Measurements from ENCODE around the gene MARCO. TPM values are rescaled to one million over a fixed set of nuclear protein-coding genes. Genes with fewer than 3 reads are reported as not detected.

The MARCO gene
- total RNA-seq, 1 experiment from 2014 or later: 0.26 TPM

DNA sequence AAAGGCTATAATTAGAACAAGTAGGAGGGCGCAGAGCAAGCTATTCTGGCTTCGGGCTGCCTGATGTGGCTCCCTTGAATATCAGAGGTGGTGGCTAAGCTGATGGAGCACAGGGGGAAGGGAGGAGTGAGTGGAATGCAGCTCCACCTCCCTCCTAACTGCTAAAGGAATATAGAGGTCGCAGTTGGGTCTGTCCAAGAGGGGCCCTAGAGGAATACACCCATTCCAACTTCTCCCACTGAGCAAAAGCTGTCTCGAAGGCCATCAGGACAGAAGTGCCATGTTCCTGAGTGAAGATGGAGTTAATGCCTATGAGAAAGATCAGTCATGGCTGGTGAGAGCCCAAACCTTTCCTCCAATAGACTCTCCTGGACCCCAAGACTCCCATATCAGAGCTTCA, 32.8 kb upstream of the MARCO start:
- DNase-seq (ENCODE audit: low read depth, low spot score): no peak
- Histone ChIP-seq H3K27me3 (ENCODE audit: control insufficient read depth, insufficient read depth, low read length) (peaks cover 4% of the 10 kb centered on the region), H3K4me1 (ENCODE audit: control insufficient read depth, insufficient read depth, low read length) (no peaks in the 10 kb centered on the region), H3K4me3 (ENCODE audit: low read depth in 2 of 2, low read length in 2 of 2) (no peak overlapping the region), H3K36me3 (ENCODE audit: control insufficient read depth, insufficient read depth, low read length) (no peaks in the 10 kb centered on the region), H3K27ac (ENCODE audit: low read length) (no peak overlapping the region), H3K9me3 (ENCODE audit: control insufficient read depth, insufficient read depth, low read depth, low read length) (no peaks in the 10 kb centered on the region)
- in situ Hi-C loops (cut with HindIII; ENCODE audit: low pct_unique_long_range_greater_than_20kb, low sequenced_read_pairs): no loop called here
- ChIA-PET POLR2A (no interaction called here), CTCF (no interaction called here)
- ATAC-seq: no peak
- BruUV-seq (replicated peaks): no TSS peak
- TF ChIP-seq POLR2AphosphoS5 (IDR thresholded peaks at IDR 0.05; ENCODE audit: low read depth, low read length): no peak
- TF ChIP-seq TCF7L2 (IDR thresholded peaks at IDR 0.05; ENCODE audit: low read depth, low read length): no peak
- no peak for TF ChIP-seq REST (IDR thresholded peaks at IDR 0.05; ENCODE audit: insufficient read depth in 1 of 2, low read depth in 2 of 2, low read length in 1 of 2)
- TF ChIP-seq, protein P1, sequence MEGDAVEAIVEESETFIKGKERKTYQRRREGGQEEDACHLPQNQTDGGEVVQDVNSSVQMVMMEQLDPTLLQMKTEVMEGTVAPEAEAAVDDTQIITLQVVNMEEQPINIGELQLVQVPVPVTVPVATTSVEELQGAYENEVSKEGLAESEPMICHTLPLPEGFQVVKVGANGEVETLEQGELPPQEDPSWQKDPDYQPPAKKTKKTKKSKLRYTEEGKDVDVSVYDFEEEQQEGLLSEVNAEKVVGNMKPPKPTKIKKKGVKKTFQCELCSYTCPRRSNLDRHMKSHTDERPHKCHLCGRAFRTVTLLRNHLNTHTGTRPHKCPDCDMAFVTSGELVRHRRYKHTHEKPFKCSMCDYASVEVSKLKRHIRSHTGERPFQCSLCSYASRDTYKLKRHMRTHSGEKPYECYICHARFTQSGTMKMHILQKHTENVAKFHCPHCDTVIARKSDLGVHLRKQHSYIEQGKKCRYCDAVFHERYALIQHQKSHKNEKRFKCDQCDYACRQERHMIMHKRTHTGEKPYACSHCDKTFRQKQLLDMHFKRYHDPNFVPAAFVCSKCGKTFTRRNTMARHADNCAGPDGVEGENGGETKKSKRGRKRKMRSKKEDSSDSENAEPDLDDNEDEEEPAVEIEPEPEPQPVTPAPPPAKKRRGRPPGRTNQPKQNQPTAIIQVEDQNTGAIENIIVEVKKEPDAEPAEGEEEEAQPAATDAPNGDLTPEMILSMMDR (IDR thresholded peaks at IDR 0.05): no peak
- no peak for TF ChIP-seq SIN3A (IDR thresholded peaks at IDR 0.05; ENCODE audit: borderline replicate concordance, insufficient read depth, low read depth, low read length)
- intact Hi-C loops (cut with micrococcal nuclease; ENCODE audit: unreplicated experiment): no loop called here

- BruUV-seq (replicated peaks): no TSS peak
- no peak for ATAC-seq
These were observed 30.7 kb upstream of the MARCO start for GRCh38 chr2:118911166-118911856.

More at GRCh38 chr2:118911166-118911856, 30.7 kb upstream of the MARCO start:
- peaks cover 6% of the 10 kb centered on the region for H3K27me3 ChIP-seq (ENCODE audit: control insufficient read depth, insufficient read depth, low read length)
- ChIA-PET CTCF (no interaction called here), POLR2A (no interaction called here)
- no peak for DNase-seq (ENCODE audit: low read depth, low spot score)
- H3K36me3 ChIP-seq (ENCODE audit: control insufficient read depth, insufficient read depth, low read length): no peaks in the 10 kb centered on the region
- H3K9me3 ChIP-seq (ENCODE audit: control insufficient read depth, insufficient read depth, low read depth, low read length): no peaks in the 10 kb centered on the region
- in situ Hi-C loops (cut with HindIII; ENCODE audit: low pct_unique_long_range_greater_than_20kb, low sequenced_read_pairs): no loop called here
- TF ChIP-seq POLR2AphosphoS5 (IDR thresholded peaks at IDR 0.05; ENCODE audit: low read depth, low read length): no peak
- no peak for TF ChIP-seq SIN3A (IDR thresholded peaks at IDR 0.05; ENCODE audit: borderline replicate concordance, insufficient read depth, low read depth, low read length)
- TF ChIP-seq, protein P1 (IDR thresholded peaks at IDR 0.05): no peak
- no peak for TF ChIP-seq REST (IDR thresholded peaks at IDR 0.05; ENCODE audit: insufficient read depth in 1 of 2, low read depth in 2 of 2, low read length in 1 of 2)
- no peak for TF ChIP-seq TCF7L2 (IDR thresholded peaks at IDR 0.05; ENCODE audit: low read depth, low read length)
- no peaks in the 10 kb centered on the region for H3K4me1 ChIP-seq (ENCODE audit: control insufficient read depth, insufficient read depth, low read length)
- no peak overlapping the region for H3K4me3 ChIP-seq (ENCODE audit: low read depth in 2 of 2, low read length in 2 of 2)
- H3K27ac ChIP-seq (ENCODE audit: low read length): no peak overlapping the region
- intact Hi-C loops (cut with micrococcal nuclease; ENCODE audit: unreplicated experiment): no loop called here
